ENCODE measurements around the gene MLIP. TPM values are rescaled to one million over a fixed set of nuclear protein-coding genes. Genes with fewer than 3 reads are reported as not detected.

Gene MLIP
- total and polyA plus RNA-seq, 2 of the 8 experiments (the other 6 are each of a cell fraction or from before 2014, with no cell fraction given) = not detected

DNA sequence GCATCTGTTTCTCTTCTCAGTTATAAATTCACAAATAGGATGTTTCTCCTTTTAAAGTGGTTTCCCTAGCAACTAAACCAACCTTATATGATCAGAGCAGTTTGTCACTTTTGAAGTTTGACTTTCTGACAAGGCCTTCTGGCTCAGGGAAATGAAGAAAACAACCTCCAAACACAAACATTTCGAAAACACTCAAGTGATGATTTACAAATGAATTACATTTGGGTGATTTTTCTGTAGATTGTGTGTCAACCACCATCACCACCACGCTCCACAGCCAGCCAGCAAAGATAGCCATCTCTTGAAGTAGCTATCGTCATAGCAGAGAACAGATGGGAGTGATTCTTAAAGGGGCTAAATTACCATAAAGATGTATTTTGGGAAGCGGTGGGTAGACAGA lies 16.5 kb upstream of the MLIP start:
- Histone ChIP-seq H3K23ac (ENCODE audit: insufficient read length) (no peak overlapping the region), H3K56ac (replicated peaks; ENCODE audit: insufficient read length, low read depth, low read length) (no peak overlapping the region), H3K79me2 (ENCODE audit: control insufficient read depth in 1 of 2, insufficient read depth in 2 of 2, low read length in 2 of 2) (no peaks in the 10 kb centered on the region), H3K27ac (ENCODE audit: low read depth, low read length) (no peak overlapping the region), H3K4me3 (ENCODE audit: extremely low read depth in 1 of 4, insufficient read depth in 2 of 4, low read depth in 3 of 4, low read length in 4 of 4) (no peak overlapping the region), H3K79me1 (ENCODE audit: low read depth, low read length) (no peaks in the 10 kb centered on the region), H3K4ac (replicated peaks; ENCODE audit: insufficient read length, low read depth, low read length) (no peak overlapping the region), H4K5ac (ENCODE audit: insufficient read length, low read depth, low read length) (no peak overlapping the region), H2AK5ac (ENCODE audit: low read depth, low read length) (no peak overlapping the region), H2BK5ac (ENCODE audit: low read depth, low read length) (no peak overlapping the region), H3K9ac (replicated peaks in 1 of 4; ENCODE audit: extremely low read depth in 1 of 4, low read depth in 3 of 4, low read length in 3 of 4) (no peak overlapping the region), H2BK20ac (ENCODE audit: low read length) (no peak overlapping the region), H3K14ac (ENCODE audit: insufficient read length) (no peak overlapping the region), H2BK12ac (ENCODE audit: low read depth, low read length) (no peak overlapping the region), H3K18ac (ENCODE audit: extremely low read depth, low read length) (no peak overlapping the region), H4K8ac (ENCODE audit: extremely low read depth, insufficient read depth, low read length) (no peak overlapping the region), H3K23me2 (ENCODE audit: low read depth, low read length) (no peaks in the 10 kb centered on the region), H3K36me3 (ENCODE audit: control insufficient read depth in 2 of 4, insufficient read depth in 4 of 4, low read length in 3 of 4) (no peaks in the 10 kb centered on the region), H2AFZ (ENCODE audit: low read length) (no peak overlapping the region; the same call in 1 of the 2 replicates), H3K27me3 (replicated peaks in 1 of 4; ENCODE audit: control insufficient read depth in 3 of 4, extremely low read depth in 1 of 4, insufficient read depth in 3 of 4, low read length in 3 of 4) (no peaks in the 10 kb centered on the region), H4K91ac (replicated peaks; ENCODE audit: insufficient read length, low read length) (no peak overlapping the region), H2BK15ac (ENCODE audit: low read length) (no peak overlapping the region), H3K4me1 (replicated peaks in 1 of 4; ENCODE audit: control insufficient read depth in 3 of 4, insufficient read depth in 4 of 4, low read length in 3 of 4) (no peaks in the 10 kb centered on the region), H2BK120ac (replicated peaks; ENCODE audit: low read depth, low read length) (no peak overlapping the region), H4K20me1 (replicated peaks in 1 of 2; ENCODE audit: control insufficient read depth in 1 of 2, insufficient read depth in 2 of 2, low read length in 2 of 2) (no peaks in the 10 kb centered on the region), H3K4me2 (ENCODE audit: insufficient read depth in 1 of 2, low read depth in 2 of 2, low read length in 2 of 2) (no peak overlapping the region), H3K9me3 (ENCODE audit: insufficient read depth in 2 of 2, low read depth in 1 of 2, low read length in 1 of 2) (no peaks in the 10 kb centered on the region)
- ChIA-PET CTCF (ENCODE audit: partially characterized antibody) (no interaction called here), POLR2A (ENCODE audit: partially characterized antibody) (no interaction called here)
- FAIRE-seq (no peak), DNase-seq (ENCODE audit: low read depth in 1 of 2, low spot score in 2 of 2) (no peak)
- 89% methylated on average over 4 of the region's 4 CpGs; no CpG with 5 or more reads in 1 of the 2 experiments for WGBS, 2 experiments (ENCODE audit: extremely low coverage in 1 of 2, insufficient coverage in 1 of 2, insufficient read length in 1 of 2, insufficient replicate concordance in 2 of 2, low coverage in 1 of 2, low lambda C conversion rate in 2 of 2, missing lambda C conversion rate in 1 of 2)
- TF ChIP-seq SUZ12 (IDR thresholded peaks at IDR 0.05; ENCODE audit: low read length) (no peak), CTBP2 (IDR thresholded peaks at IDR 0.05; ENCODE audit: borderline replicate concordance, insufficient read depth, insufficient read length, low read length) (no peak), POU5F1 (IDR thresholded peaks at IDR 0.05; ENCODE audit: low read depth, low read length) (no peak)
